ENCODE measurements around the gene RAP1B. TPM values are rescaled to one million over a fixed set of nuclear protein-coding genes. Genes with fewer than 3 reads are reported as not detected.

Gene RAP1B
- total and polyA plus RNA-seq, 2 donors from 2014 or later, result 102 to 157 TPM

DNA sequence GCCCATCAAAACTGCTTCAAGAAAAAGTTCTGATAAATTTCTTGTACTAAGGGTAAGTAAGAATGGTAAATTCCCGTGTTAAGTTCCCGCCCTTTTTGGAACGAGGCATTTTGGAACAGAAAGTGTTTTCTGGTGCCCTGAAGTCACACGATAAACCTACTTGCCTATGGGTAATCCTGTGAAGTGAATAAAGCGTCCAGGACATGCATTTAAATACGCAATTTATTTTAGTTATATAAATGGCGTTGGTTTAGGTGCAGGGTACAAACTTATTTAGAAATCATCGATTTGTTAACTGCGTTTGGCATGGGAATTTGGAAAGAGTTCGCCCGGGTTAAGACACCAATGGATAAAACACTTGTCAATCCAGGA, 715 bp upstream of the RAP1B start:
- intact Hi-C loops (cut with DNase I), result no loop called here
- no peak for FAIRE-seq
- no peaks in the 10 kb centered on the region for H3K27me3 ChIP-seq (ENCODE audit: control insufficient read depth, insufficient read depth, low read length)
- H3K9me3 ChIP-seq (ENCODE audit: control insufficient read depth in 2 of 3, insufficient read depth in 1 of 3, low read length in 3 of 3), result no peaks in the 10 kb centered on the region
- H3K9ac ChIP-seq (ENCODE audit: low read length in 3 of 3), result peak overlapping the region; percentile 75 to 84 (median 76)
- DNase-seq, result peak in 2 of 5 donors; percentile 14 to 64
- H3K27ac ChIP-seq (ENCODE audit: low read depth in 2 of 2, low read length in 2 of 2), result peak overlapping the region; percentile 77 to 96
- peak overlapping the region; percentile 71 to 92 (median 80) for H3K4me3 ChIP-seq (ENCODE audit: low read length in 3 of 3)
- H3K36me3 ChIP-seq (ENCODE audit: control insufficient read depth in 2 of 3, insufficient read depth in 3 of 3, low read length in 3 of 3), result no peaks in the 10 kb centered on the region
- peaks cover 0 to 20% (median 2%) of the 10 kb centered on the region in 3 donors for H3K4me1 ChIP-seq (ENCODE audit: control insufficient read depth in 2 of 3, insufficient read depth in 2 of 3, low read depth in 1 of 3, low read length in 3 of 3)
- TF ChIP-seq, protein P1, sequence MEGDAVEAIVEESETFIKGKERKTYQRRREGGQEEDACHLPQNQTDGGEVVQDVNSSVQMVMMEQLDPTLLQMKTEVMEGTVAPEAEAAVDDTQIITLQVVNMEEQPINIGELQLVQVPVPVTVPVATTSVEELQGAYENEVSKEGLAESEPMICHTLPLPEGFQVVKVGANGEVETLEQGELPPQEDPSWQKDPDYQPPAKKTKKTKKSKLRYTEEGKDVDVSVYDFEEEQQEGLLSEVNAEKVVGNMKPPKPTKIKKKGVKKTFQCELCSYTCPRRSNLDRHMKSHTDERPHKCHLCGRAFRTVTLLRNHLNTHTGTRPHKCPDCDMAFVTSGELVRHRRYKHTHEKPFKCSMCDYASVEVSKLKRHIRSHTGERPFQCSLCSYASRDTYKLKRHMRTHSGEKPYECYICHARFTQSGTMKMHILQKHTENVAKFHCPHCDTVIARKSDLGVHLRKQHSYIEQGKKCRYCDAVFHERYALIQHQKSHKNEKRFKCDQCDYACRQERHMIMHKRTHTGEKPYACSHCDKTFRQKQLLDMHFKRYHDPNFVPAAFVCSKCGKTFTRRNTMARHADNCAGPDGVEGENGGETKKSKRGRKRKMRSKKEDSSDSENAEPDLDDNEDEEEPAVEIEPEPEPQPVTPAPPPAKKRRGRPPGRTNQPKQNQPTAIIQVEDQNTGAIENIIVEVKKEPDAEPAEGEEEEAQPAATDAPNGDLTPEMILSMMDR (IDR thresholded peaks at IDR 0.05; ENCODE audit: borderline replicate concordance, extremely low read depth, insufficient read depth), result no peak

DNA sequence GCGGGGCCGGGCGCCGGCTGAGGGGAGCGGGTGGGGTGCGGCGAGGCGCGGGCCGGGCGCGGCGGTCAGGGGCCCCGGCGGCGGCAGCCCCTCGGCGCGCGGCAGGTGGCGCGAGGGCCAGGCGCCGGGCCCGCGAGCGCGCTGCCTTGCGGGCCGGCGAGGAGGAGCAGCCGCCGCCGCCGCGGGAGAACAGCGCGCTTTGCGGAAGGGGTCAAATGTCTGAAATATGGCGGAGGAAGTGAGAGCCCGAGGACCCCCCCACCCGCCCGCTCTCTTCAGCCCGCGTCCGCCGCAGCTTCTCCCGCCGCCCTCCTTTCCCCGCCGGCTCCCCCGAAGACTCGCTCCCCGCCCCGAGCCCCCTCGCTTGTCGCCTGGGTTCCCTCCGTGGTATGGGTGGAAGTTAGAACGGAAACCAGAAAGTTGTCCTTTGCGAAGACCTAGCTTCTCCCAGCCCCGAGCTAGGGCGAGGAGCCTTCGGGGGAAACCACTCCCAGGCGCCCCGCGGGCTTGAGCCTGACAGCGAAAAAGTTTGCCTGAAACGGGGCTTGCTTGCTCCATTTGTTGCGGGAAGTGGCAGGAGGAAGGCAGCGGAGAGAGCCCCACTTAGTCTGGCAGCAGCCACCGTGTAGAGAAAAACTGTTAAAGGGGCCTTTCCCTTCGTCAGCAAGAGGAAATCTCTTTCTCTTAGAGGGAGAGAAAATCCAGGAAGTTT, 551 bp downstream of the RAP1B start:
- intact Hi-C loops (cut with DNase I), result no loop called here
- H3K9me3 ChIP-seq (ENCODE audit: control insufficient read depth in 2 of 3, insufficient read depth in 1 of 3, low read length in 3 of 3), result no peaks in the 10 kb centered on the region
- peak overlapping the region; percentile 98 to 99 for H3K27ac ChIP-seq (ENCODE audit: low read depth in 2 of 2, low read length in 2 of 2)
- TF ChIP-seq, protein P1 (IDR thresholded peaks at IDR 0.05; ENCODE audit: borderline replicate concordance, extremely low read depth, insufficient read depth), result no peak
- no peaks in the 10 kb centered on the region for H3K27me3 ChIP-seq (ENCODE audit: control insufficient read depth, insufficient read depth, low read length)
- peak overlapping the region; percentile 60 to 95 (median 95) for H3K9ac ChIP-seq (ENCODE audit: low read length in 3 of 3)
- no peaks in the 10 kb centered on the region for H3K36me3 ChIP-seq (ENCODE audit: control insufficient read depth in 2 of 3, insufficient read depth in 3 of 3, low read length in 3 of 3)
- peak overlapping the region; percentile 70 to 91 (median 88) for H3K4me3 ChIP-seq (ENCODE audit: low read length in 3 of 3)
- peak; percentile 70 to 82 (median 82) for DNase-seq
- H3K4me1 ChIP-seq (ENCODE audit: control insufficient read depth in 2 of 3, insufficient read depth in 2 of 3, low read depth in 1 of 3, low read length in 3 of 3), result peaks cover 0 to 24% (median 2%) of the 10 kb centered on the region in 3 donors
- no peak for FAIRE-seq

DNA sequence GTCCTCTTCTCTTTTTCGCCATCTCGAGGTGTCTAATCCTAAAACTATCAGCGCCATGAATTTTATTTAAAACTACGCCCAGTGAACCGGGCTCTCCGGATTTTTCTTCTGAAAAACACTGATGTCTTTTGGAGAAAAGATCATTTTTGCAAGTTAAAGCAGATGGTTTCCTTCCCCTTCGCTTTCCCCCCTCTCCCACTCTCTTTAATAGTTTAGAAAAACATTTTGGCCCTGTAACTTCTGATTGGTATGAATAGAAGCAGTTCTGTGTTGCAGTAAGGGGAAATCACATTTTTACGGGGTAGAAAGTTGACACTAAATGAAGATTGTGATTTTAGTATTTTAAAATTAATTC, 1.1 kb downstream of the RAP1B start:
- TF ChIP-seq, protein P1 (IDR thresholded peaks at IDR 0.05; ENCODE audit: borderline replicate concordance, extremely low read depth, insufficient read depth), result no peak
- intact Hi-C loops (cut with DNase I), result no loop called here
- no peak for FAIRE-seq
- Histone ChIP-seq H3K27ac (ENCODE audit: low read depth in 2 of 2, low read length in 2 of 2) (peak overlapping the region; percentile 98 to 99), H3K4me3 (ENCODE audit: low read length in 3 of 3) (peak overlapping the region; percentile 70 to 91 (median 88)), H3K9me3 (ENCODE audit: control insufficient read depth in 2 of 3, insufficient read depth in 1 of 3, low read length in 3 of 3) (no peaks in the 10 kb centered on the region), H3K36me3 (ENCODE audit: control insufficient read depth in 2 of 3, insufficient read depth in 3 of 3, low read length in 3 of 3) (no peaks in the 10 kb centered on the region), H3K27me3 (ENCODE audit: control insufficient read depth, insufficient read depth, low read length) (no peaks in the 10 kb centered on the region), H3K9ac (ENCODE audit: low read length in 3 of 3) (peak overlapping the region; percentile 60 to 95 (median 95)), H3K4me1 (ENCODE audit: control insufficient read depth in 2 of 3, insufficient read depth in 2 of 3, low read depth in 1 of 3, low read length in 3 of 3) (peaks cover 0 to 24% (median 2%) of the 10 kb centered on the region in 3 donors)
- DNase-seq, result no peak

Data from kidney (tissue), 14 donors.